K562 (cell line): ENCODE results near the gene SLC7A9. TPM values are rescaled to one million over a fixed set of nuclear protein-coding genes. Genes with fewer than 3 reads are reported as not detected.

Source experiments
- ATAC-seq: fragments of 200-7000 bp; cut with Tn5 transposase; 3 replicates; pipeline ENCODE4 v1.9.1; 2020; ENCODE audit warnings: moderate library complexity
- BruUV-seq: library from RNA; stranded (reverse); fragments of 400-500 nt; replicated peaks from 2 replicates; lab custom pipeline; 2021; lab: Mats Ljungman, UMichigan
- CTCF ChIA-PET: fragments of 300-600 bp; formaldehyde crosslinking; extraction: SDS; loops from one replicate; lab custom pipeline; 2021; ENCODE audit warnings: low intra/inter-chr PET ratio; lab: Yijun Ruan, JAX
- POLR2A ChIA-PET: fragments of 300-600, 350-650 bp; sonication (Branson Sonifier 250); formaldehyde crosslinking; extraction: SDS; loops from one replicate; lab custom pipeline; 2021; ENCODE audit warnings: antibody characterized with exemption, inconsistent platforms; lab: Yijun Ruan, JAX
- DNase-seq, 4 experiments: peaks; one replicate each; pipeline versions ENCODE4 v3.0.0 to v3.0.0-alpha.2; 2011 to 2018; ENCODE audit warnings: low spot score in 3 of 4, mixed read lengths in 3 of 4; ENCODE audit errors: extremely low read depth in 1 of 4
- FAIRE-seq: peaks from 2 replicates; lab custom pipeline; 2011; peaks lifted over from hg19 to GRCh38; lab: Jason Lieb, UNC
- H2AFZ ChIP-seq: 2 replicates; pipeline ENCODE4 v1.6.0; 2011; ENCODE audit warnings: low read depth, low read length, control low read depth, inconsistent platforms
- H3K27ac ChIP-seq: fragments of 200-600 bp; 3 replicates; pipeline ENCODE4 v1.8.0; 2011; ENCODE audit warnings: low read depth, mild to moderate bottlenecking, control low read depth, inconsistent platforms, low read length, moderate library complexity, mixed read lengths; ENCODE audit errors: extremely low read depth
- H3K27me3 ChIP-seq, 2 experiments: fragments of 300-600 bp in 1 of 2; 2 replicates in 1 of 2; 3 replicates in 1 of 2; pipeline versions ENCODE4 v1.6.0 to v1.8.0; 2011; ENCODE audit warnings: inconsistent platforms in 2 of 2, low read length in 2 of 2, mild to moderate bottlenecking in 1 of 2, mixed read lengths in 1 of 2, moderate library complexity in 1 of 2; ENCODE audit not compliant: control insufficient read depth in 2 of 2, insufficient read depth in 2 of 2
- H3K36me3 ChIP-seq: fragments of 300-600 bp; 3 replicates; pipeline ENCODE4 v1.8.0; 2011; ENCODE audit warnings: mild to moderate bottlenecking, low read length, inconsistent platforms; ENCODE audit not compliant: control insufficient read depth, insufficient read depth
- H3K4me1 ChIP-seq, 2 experiments: fragments of 200-600 bp in 1 of 2; replicated peaks in 1 of 2; 2 replicates in 1 of 2; 3 replicates in 1 of 2; pipeline versions ENCODE4 v1.5.1 to v1.8.0; 2011; ENCODE audit warnings: inconsistent platforms in 2 of 2, low read length in 2 of 2, mild to moderate bottlenecking in 1 of 2, mixed read lengths in 1 of 2, moderate library complexity in 1 of 2; ENCODE audit not compliant: control insufficient read depth in 2 of 2, insufficient read depth in 2 of 2
- H3K4me2 ChIP-seq: 2 replicates; pipeline ENCODE4 v1.6.1; 2011; ENCODE audit warnings: low read length, control low read depth, inconsistent platforms, mixed read lengths; ENCODE audit not compliant: insufficient read depth
- H3K4me3 ChIP-seq: fragments of 200-600 bp; sonication (generic), shearing (Covaris generic); 2 replicates; pipeline ENCODE4 v1.5.1; 2016; ENCODE audit warnings: control low read depth, inconsistent platforms
- H3K79me2 ChIP-seq: fragments of 200-600 bp; 3 replicates; pipeline ENCODE4 v1.8.0; 2011; ENCODE audit warnings: low read length, inconsistent platforms; ENCODE audit not compliant: control insufficient read depth, insufficient read depth
- H3K9ac ChIP-seq, 2 experiments: 2 replicates each; pipeline versions ENCODE4 v1.6.0 to v1.6.1; 2011; ENCODE audit warnings: low read depth in 2 of 2, low read length in 2 of 2, control low read depth in 1 of 2, inconsistent platforms in 1 of 2, mild to moderate bottlenecking in 1 of 2, mixed read lengths in 1 of 2; ENCODE audit not compliant: insufficient read depth in 1 of 2
- H3K9me1 ChIP-seq: one replicate; pipeline ENCODE4 v1.6.0; 2011; ENCODE audit warnings: inconsistent platforms, mild to moderate bottlenecking, low read length, moderate library complexity; ENCODE audit not compliant: control insufficient read depth, insufficient read depth
- H3K9me3 ChIP-seq: replicated peaks from 2 replicates; pipeline ENCODE4 v1.5.1; 2011; ENCODE audit warnings: low read depth, low read length, inconsistent platforms; ENCODE audit not compliant: control insufficient read depth, insufficient read depth
- H4K20me1 ChIP-seq: replicated peaks from 2 replicates; pipeline ENCODE4 v1.6.1; 2011; ENCODE audit warnings: low read length, inconsistent platforms, mixed read lengths; ENCODE audit not compliant: control insufficient read depth, insufficient read depth
- ATF1 ChIP-seq, 2 experiments: fragments of 450-650 bp in 1 of 2; IDR thresholded peaks; 2 replicates each; pipeline ENCODE4 v1.6.1; 2016; ENCODE audit warnings: missing compliant biosample characterization in 1 of 2, missing genetic modification characterization in 1 of 2
- CBFA2T3 ChIP-seq: fragments of 450-650 bp; IDR thresholded peaks from 2 replicates; pipeline ENCODE4 v1.6.1; 2017
- CHD2 ChIP-seq: IDR thresholded peaks from 2 replicates; pipeline ENCODE4 v1.6.1; 2011; ENCODE audit warnings: low read depth, low read length
- CTBP1 ChIP-seq: fragments of 450-650 bp; IDR thresholded peaks from 2 replicates; pipeline ENCODE4 v1.6.1; 2016; ENCODE audit warnings: borderline replicate concordance
- DNMT1 ChIP-seq: fragments of 450-650 bp; IDR thresholded peaks from 2 replicates; pipeline ENCODE4 v1.6.1; 2016; ENCODE audit warnings: antibody characterized with exemption, mild to moderate bottlenecking
- FOSL1 ChIP-seq: fragments of 200-800 bp; sonication (Bioruptor generic); conservative IDR thresholded peaks from 2 replicates; pipeline ENCODE4 v1.6.1; 2016; ENCODE audit warnings: missing genetic modification characterization, missing compliant biosample characterization
- HDAC2 ChIP-seq: fragments of 450-650 bp; IDR thresholded peaks from 2 replicates; pipeline ENCODE4 v1.6.1; 2016; ENCODE audit warnings: mild to moderate bottlenecking
- IRF2 ChIP-seq: sonication (generic); formaldehyde crosslinking; IDR thresholded peaks from 2 replicates; pipeline ENCODE4 v1.8.1; 2022; ENCODE audit warnings: mild to moderate bottlenecking, missing genetic modification reagents
- KHSRP ChIP-seq: fragments of 450-650 bp; IDR thresholded peaks from 2 replicates; pipeline ENCODE4 v1.6.1; 2017
- L3MBTL2 ChIP-seq: fragments of 450-650 bp; IDR thresholded peaks from 2 replicates; pipeline ENCODE4 v1.6.1; 2016; ENCODE audit warnings: mild to moderate bottlenecking, moderate library complexity
- MCM7 ChIP-seq, 2 experiments: fragments of 450-650 bp; IDR thresholded peaks; 2 replicates each; pipeline ENCODE4 v1.6.1; 2016 to 2018
- NCOR1 ChIP-seq: fragments of 450-650 bp; IDR thresholded peaks from 2 replicates; pipeline ENCODE4 v1.6.1; 2016; ENCODE audit warnings: mild to moderate bottlenecking, moderate library complexity
- NFE2L1 ChIP-seq: fragments of 450-650 bp; IDR thresholded peaks from 2 replicates; pipeline ENCODE4 v1.6.1; 2016; ENCODE audit warnings: missing genetic modification characterization, low read depth, mild to moderate bottlenecking, missing compliant biosample characterization, moderate library complexity, borderline replicate concordance
- RB1 ChIP-seq: fragments of 450-650 bp; IDR thresholded peaks from 2 replicates; pipeline ENCODE4 v1.6.1; 2017; ENCODE audit warnings: low read depth, mild to moderate bottlenecking
- ZNF316 ChIP-seq: fragments of 450-650 bp; IDR thresholded peaks from 2 replicates; pipeline ENCODE4 v1.6.1; 2016
- WGBS: fragments of 100-300 bp; shearing (Covaris generic); methylation state at CpG from one replicate; pipeline ENCODE4 v1.1.6; 2016; ENCODE audit warnings: low coverage, mixed read lengths; ENCODE audit not compliant: insufficient coverage; ENCODE audit errors: missing lambda C conversion rate; 5-methylcytosine and 5-hydroxymethylcytosine counted together
- in situ Hi-C: fragments of 300-500 bp; cut with MboI; formaldehyde crosslinking; loops from 4 replicates; pipeline ENCODE4 v1.15.0; 2018; ENCODE audit warnings: inconsistent platforms, mixed read lengths
- intact Hi-C: fragments of 100-400 bp; cut with micrococcal nuclease; formaldehyde crosslinking; loops from 2 replicates; pipeline ENCODE4 v1.14.2; 2022
- polyA plus RNA-seq, 8 experiments: library from polyadenylated mRNA; depleted of rRNA in 4 of 8; stranded (reverse) in 5 of 8; unstranded in 3 of 8; fragments of >200 nt; fragmentation: Nextera tagmentation in 2 of 8; fragmentation: Illumina TruSeq in 1 of 8; extraction: Ambion mirVana in 2 of 8; extraction: Trizol in 1 of 8; gene quantifications; 2 replicates each; pipeline versions ENCODE4 v1.2.1 to v1.2.3, GENCODE V29; 2011 to 2014; ENCODE audit warnings: inconsistent platforms in 1 of 8, missing spikeins in 1 of 8
- total RNA-seq, 7 experiments: library from RNA; depleted of rRNA in 6 of 7; stranded (reverse); fragments of >200 nt in 6 of 7; fragmentation: Illumina TruSeq in 2 of 7; extraction: Trizol in 2 of 7; gene quantifications; 2 replicates each; pipeline versions ENCODE4 v1.2.1 to v1.2.3, GENCODE V29; 2011 to 2021; ENCODE audit warnings: low replicate concordance in 1 of 7

Gene SLC7A9
- total and polyA plus RNA-seq, 9 of the 15 experiments (the other 6 are each of a cell fraction or from before 2014, with no cell fraction given) = not detected

- no peak for TF ChIP-seq RB1
- no peak for TF ChIP-seq ZNF316
- no peak for TF ChIP-seq MCM7 (IDR thresholded peaks at IDR 0.05)
- no peak for TF ChIP-seq HDAC2
- TF ChIP-seq CHD2 = no peak
- peak; percentile 56; the same call in 1 of the 2 replicates for TF ChIP-seq L3MBTL2
- TF ChIP-seq IRF2 (CRISPR knock-in tag) = no peak
- no peak for TF ChIP-seq NFE2L1
- no peak for TF ChIP-seq KHSRP
- TF ChIP-seq NCOR1 = no peak
- TF ChIP-seq CBFA2T3 = peak; percentile 17; the same call in 1 of the 2 replicates
- no peak for TF ChIP-seq DNMT1
- 0 out of 2 replicates have a peak, but pooled peaks have one; percentile 21 for TF ChIP-seq CTBP1
- no peak for TF ChIP-seq ATF1 (CRISPR knock-in tag; IDR thresholded peaks at IDR 0.05)
- no peak for TF ChIP-seq ATF1 (tag; IDR thresholded peaks at IDR 0.05)
- TF ChIP-seq FOSL1 (tag) = no peak
- TF ChIP-seq, all 486 proteins: peak for 3
- intact Hi-C loops (no loop called here), in situ Hi-C loops (no loop called here)
- Histone ChIP-seq H3K27me3 (peaks cover 7 to 31% of the 10 kb centered on the region in 2 experiments; a peak in 3 of 5 replicates), H3K36me3 (no peaks in the 10 kb centered on the region), H3K4me2 (peak overlapping the region; percentile 9; the same call in 1 of the 2 replicates), H2AFZ (peak overlapping the region; percentile 36; the same call in 1 of the 2 replicates), H3K9ac (no peak overlapping the region), H3K27ac (no peak overlapping the region), H3K79me2 (no peaks in the 10 kb centered on the region), H4K20me1 (no peaks in the 10 kb centered on the region), H3K9me3 (no peaks in the 10 kb centered on the region), H3K4me1 (peaks cover 0 to 9% of the 10 kb centered on the region in 2 experiments; a peak in 3 of 5 replicates), H3K9me1 (no peaks in the 10 kb centered on the region), H3K4me3 (no peak overlapping the region)
- FAIRE-seq (no peak), ATAC-seq (peak; percentile 69), DNase-seq (peak in 1 of 4 experiments; percentile 34)
- no TSS peak for BruUV-seq
- CTCF ChIA-PET = no interaction called here
- 1% methylated on average over 12 of the region's 12 CpGs for whole genome bisulfite sequencing
- POLR2A ChIA-PET = interaction anchor here (0.6 to 1.0 kb wide), 2 partner anchors 30 to 702 kb away, joined by 3 to 4 read pairs; no protein-coding TSS in a partner anchor
Measured at GRCh38 chr19:32802840-32803239, 66.7 kb downstream of the SLC7A9 start.
